IMR-90 (cell line): ENCODE results near the gene ZSCAN5A. TPM values are rescaled to one million over a fixed set of nuclear protein-coding genes. Genes with fewer than 3 reads are reported as not detected.

Source experiments
- ATAC-seq: fragments of 200-7000 bp; cut with Tn5 transposase; 2 replicates; pipeline ENCODE4 v1.9.1; 2020; ENCODE audit warnings: low read depth, mild to moderate bottlenecking, moderate library complexity
- BruUV-seq: library from RNA; stranded (reverse); fragments of 400-500 nt; replicated peaks from 2 replicates; lab custom pipeline; 2021; lab: Mats Ljungman, UMichigan
- CTCF ChIA-PET: fragments of 300-600 bp; formaldehyde crosslinking; extraction: SDS; loops from one replicate; lab custom pipeline; 2021; ENCODE audit warnings: antibody characterized with exemption; lab: Yijun Ruan, JAX
- POLR2A ChIA-PET: fragments of 300-600 bp; sonication (Branson Sonifier 250); formaldehyde crosslinking; loops from one replicate; lab custom pipeline; 2022; ENCODE audit warnings: antibody characterized with exemption; ENCODE audit not compliant: unreplicated experiment; lab: Charles Lee
- DNase-seq: peaks from one replicate; pipeline ENCODE4 v3.0.0; 2013
- H2AFZ ChIP-seq: replicated peaks from 2 replicates; pipeline ENCODE3; 2013; ENCODE audit warnings: low read length, mild to moderate bottlenecking; ENCODE audit not compliant: poor library complexity
- H2AK5ac ChIP-seq: 2 replicates; pipeline ENCODE4 v1.6.1; 2013; ENCODE audit warnings: low read depth, low read length, inconsistent platforms
- H2AK9ac ChIP-seq: replicated peaks from 2 replicates; pipeline ENCODE3; 2013; ENCODE audit warnings: mild to moderate bottlenecking, low read depth, low read length, moderate library complexity; ENCODE audit not compliant: poor library complexity
- H2BK120ac ChIP-seq: 2 replicates; pipeline ENCODE4 v1.6.1; 2013; ENCODE audit warnings: low read depth, low read length, inconsistent platforms
- H2BK15ac ChIP-seq: 3 replicates; pipeline ENCODE4 v1.6.1; 2013; ENCODE audit warnings: low read depth, low read length, inconsistent platforms
- H2BK20ac ChIP-seq: 2 replicates; pipeline ENCODE4 v1.6.1; 2013; ENCODE audit warnings: low read depth, mild to moderate bottlenecking, inconsistent platforms, low read length, moderate library complexity
- H2BK5ac ChIP-seq: 2 replicates; pipeline ENCODE4 v1.6.1; 2013; ENCODE audit warnings: mild to moderate bottlenecking, low read depth, low read length, inconsistent platforms; ENCODE audit not compliant: poor library complexity, severe bottlenecking
- H3K14ac ChIP-seq: replicated peaks from 2 replicates; pipeline ENCODE4 v1.6.1; 2013; ENCODE audit warnings: low read depth, low read length, inconsistent platforms
- H3K18ac ChIP-seq: 2 replicates; pipeline ENCODE4 v1.6.1; 2013; ENCODE audit warnings: low read depth, low read length, control low read depth
- H3K23ac ChIP-seq: 2 replicates; pipeline ENCODE4 v1.6.1; 2013; ENCODE audit warnings: low read depth, low read length, inconsistent platforms
- H3K27ac ChIP-seq: 2 replicates; pipeline ENCODE4 v1.5.1; 2013; ENCODE audit warnings: mild to moderate bottlenecking, control low read depth, low read length; ENCODE audit not compliant: insufficient read depth
- H3K27me3 ChIP-seq: 2 replicates; pipeline ENCODE4 v1.6.1; 2013; ENCODE audit warnings: low read length; ENCODE audit not compliant: control insufficient read depth, insufficient read depth
- H3K36me3 ChIP-seq: 2 replicates; pipeline ENCODE4 v1.6.1; 2013; ENCODE audit warnings: low read length, mixed read lengths; ENCODE audit not compliant: control insufficient read depth, insufficient read depth
- H3K4ac ChIP-seq: 2 replicates; pipeline ENCODE4 v1.6.1; 2013; ENCODE audit warnings: low read depth, low read length, inconsistent platforms
- H3K4me1 ChIP-seq: 2 replicates; pipeline ENCODE4 v1.6.1; 2013; ENCODE audit warnings: low read length, mixed read lengths; ENCODE audit not compliant: control insufficient read depth, insufficient read depth
- H3K4me2 ChIP-seq: 2 replicates; pipeline ENCODE4 v1.6.1; 2013; ENCODE audit warnings: low read depth, mild to moderate bottlenecking, control low read depth, low read length, moderate library complexity
- H3K4me3 ChIP-seq: 2 replicates; pipeline ENCODE4 v1.5.1; 2013; ENCODE audit warnings: low read depth, mild to moderate bottlenecking, control low read depth, low read length, moderate library complexity; ENCODE audit not compliant: insufficient read depth
- H3K56ac ChIP-seq: 2 replicates; pipeline ENCODE4 v1.6.1; 2013; ENCODE audit warnings: low read length, inconsistent platforms; ENCODE audit not compliant: insufficient read depth; ENCODE audit errors: extremely low read depth
- H3K79me1 ChIP-seq, 2 experiments: 2 replicates each; pipeline ENCODE4 v1.6.1; 2013; ENCODE audit warnings: low read length in 2 of 2, inconsistent platforms in 1 of 2, low read depth in 1 of 2
- H3K9ac ChIP-seq: 2 replicates; pipeline ENCODE4 v1.6.1; 2013; ENCODE audit warnings: low read depth, low read length, control low read depth
- H3K9me1 ChIP-seq: 2 replicates; pipeline ENCODE4 v1.6.1; 2013; ENCODE audit warnings: low read length, inconsistent platforms; ENCODE audit not compliant: insufficient read depth
- H3K9me3 ChIP-seq: 2 replicates; pipeline ENCODE4 v1.6.1; 2013; ENCODE audit warnings: low read length; ENCODE audit not compliant: control insufficient read depth, insufficient read depth
- H4K20me1 ChIP-seq: 2 replicates; pipeline ENCODE4 v1.6.1; 2013; ENCODE audit warnings: low read length, inconsistent platforms; ENCODE audit not compliant: insufficient read depth
- H4K5ac ChIP-seq: 2 replicates; pipeline ENCODE4 v1.6.1; 2013; ENCODE audit warnings: mild to moderate bottlenecking, low read depth, low read length, control low read depth
- H4K8ac ChIP-seq, 2 experiments: 2 replicates each; pipeline ENCODE4 v1.6.1; 2013; ENCODE audit warnings: low read depth in 2 of 2, low read length in 2 of 2, control low read depth in 1 of 2, inconsistent platforms in 1 of 2
- H4K91ac ChIP-seq: 2 replicates; pipeline ENCODE4 v1.6.1; 2013; ENCODE audit warnings: low read depth, low read length, inconsistent platforms; ENCODE audit not compliant: insufficient read depth
- BHLHE40 ChIP-seq: fragments of 150-350 bp; IDR thresholded peaks from 2 replicates; pipeline ENCODE4 v1.6.1; 2016; ENCODE audit warnings: mild to moderate bottlenecking, low read depth, low read length
- CHD1 ChIP-seq: IDR thresholded peaks from 2 replicates; pipeline ENCODE4 v1.6.1; 2012; ENCODE audit warnings: low read depth, low read length, improper control_type of control experiment
- FOS ChIP-seq: fragments of 150-350 bp; IDR thresholded peaks from 2 replicates; pipeline ENCODE4 v1.6.1; 2016; ENCODE audit warnings: low read depth, low read length
- MAFK ChIP-seq: IDR thresholded peaks from 2 replicates; pipeline ENCODE4 v1.6.1; 2012; ENCODE audit warnings: low read depth, low read length, improper control_type of control experiment
- NFE2L2 ChIP-seq: fragments of 150-350 bp; IDR thresholded peaks from 2 replicates; pipeline ENCODE4 v1.6.1; 2016; ENCODE audit warnings: low read depth, mild to moderate bottlenecking, low read length
- POLR2A ChIP-seq: IDR thresholded peaks from 2 replicates; pipeline ENCODE4 v1.6.1; 2012; ENCODE audit warnings: mild to moderate bottlenecking, low read depth, low read length
- RAD21 ChIP-seq: IDR thresholded peaks from 2 replicates; pipeline ENCODE4 v1.6.1; 2012; ENCODE audit warnings: low read length, improper control_type of control experiment
- RCOR1 ChIP-seq: IDR thresholded peaks from 2 replicates; pipeline ENCODE4 v1.6.1; 2012; ENCODE audit warnings: mild to moderate bottlenecking, low read length, improper control_type of control experiment; ENCODE audit not compliant: insufficient replicate concordance
- RFX5 ChIP-seq: IDR thresholded peaks from 2 replicates; pipeline ENCODE4 v1.8.0; 2012; ENCODE audit warnings: low read depth, mild to moderate bottlenecking, low read length, moderate library complexity
- WGBS, 2 experiments: methylation state at CpG; one replicate each; pipeline versions ENCODE4 v1.1.5 to v1.1.7; 2013; ENCODE audit warnings: missing lambda C conversion rate in 2 of 2; ENCODE audit not compliant: insufficient read length in 1 of 2; ENCODE audit errors: extremely low coverage in 2 of 2; 5-methylcytosine and 5-hydroxymethylcytosine counted together
- dilution Hi-C: fragments of 300-500 bp; cut with HindIII; formaldehyde crosslinking; loops from one replicate; pipeline ENCODE4 v1.14.3; 2018; ENCODE audit warnings: low sequenced_read_pairs; ENCODE audit not compliant: unreplicated experiment
- in situ Hi-C: fragments of 300-500 bp; cut with MboI; formaldehyde crosslinking; loops from 3 replicates; pipeline ENCODE4 v1.14.3; 2019; ENCODE audit warnings: low sequenced_read_pairs, inconsistent platforms, mixed read lengths
- intact Hi-C: fragments of 100-400 bp; cut with micrococcal nuclease; formaldehyde crosslinking; loops from 2 replicates; pipeline ENCODE4 v1.10.0; 2022
- polyA plus RNA-seq, 3 experiments: library from polyadenylated mRNA; depleted of rRNA; stranded (reverse); fragments of >200 nt; gene quantifications; 2 replicates each; pipeline ENCODE4 v1.2.3, GENCODE V29; 2012; ENCODE audit warnings: low replicate concordance in 1 of 3
- total RNA-seq: library from RNA; depleted of rRNA; stranded (reverse); fragments of >200 nt; gene quantifications from 2 replicates; pipeline ENCODE4 v1.2.3, GENCODE V29; 2012
- TF ChIP-seq, protein P1 (sequence below): fragments of 150-350 bp; IDR thresholded peaks from 2 replicates; pipeline ENCODE4 v1.6.1; 2016; ENCODE audit warnings: low read depth, mild to moderate bottlenecking, low read length, moderate library complexity, borderline replicate concordance
- TF ChIP-seq, protein P2 (sequence below): fragments of 150-350 bp; IDR thresholded peaks from 2 replicates; pipeline ENCODE4 v1.6.1; 2017; ENCODE audit warnings: mild to moderate bottlenecking, antibody characterized with exemption, low read length, low read depth
- TF ChIP-seq, protein P3 (sequence below): conservative IDR thresholded peaks from 2 replicates; pipeline ENCODE4 v1.5.1; 2012; ENCODE audit warnings: mild to moderate bottlenecking, low read depth, low read length, improper control_type of control experiment

ZSCAN5A gene
- total and polyA plus RNA-seq, 2 of the 4 experiments (the other 2 are of a cell fraction) = 4.3 to 5.0 TPM

DNA sequence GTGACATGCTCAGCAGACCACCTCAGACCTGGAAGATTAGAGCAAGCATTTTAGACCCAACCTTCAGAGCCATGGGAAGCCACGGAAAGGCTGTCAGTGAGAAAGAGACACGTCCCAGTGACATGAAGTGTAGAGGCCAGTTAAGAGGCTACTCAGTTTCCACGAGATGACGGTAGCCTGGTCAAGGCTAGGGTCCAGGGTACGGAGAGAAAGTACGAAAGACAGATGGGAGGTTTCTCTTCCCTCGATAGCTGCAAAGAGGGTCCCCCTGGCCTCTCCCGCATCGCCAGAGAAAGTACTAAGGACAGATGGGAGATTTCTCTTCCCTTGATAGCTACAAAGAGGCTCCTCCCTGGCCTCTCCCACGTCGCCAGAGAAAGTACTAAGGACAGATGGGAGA, 8.6 kb downstream of the ZSCAN5A start:
- Histone ChIP-seq H2BK15ac (no peak overlapping the region), H4K8ac (no peak overlapping the region), H2BK5ac (no peak overlapping the region), H3K9me1 (0 out of 2 replicates have a peak, but pooled peaks cover 3% of the 10 kb centered on the region), H2AK9ac (peak overlapping the region; percentile 15), H3K14ac (no peak overlapping the region), H4K91ac (no peak overlapping the region), H3K27ac (peak overlapping the region; percentile 64; the same call in 1 of the 2 replicates), H3K4me1 (no peaks in the 10 kb centered on the region; the same call in 1 of the 2 replicates), H3K4me2 (no peak overlapping the region), H2AK5ac (no peak overlapping the region), H4K5ac (peak overlapping the region; percentile 95), H2BK20ac (no peak overlapping the region), H3K56ac (no peak overlapping the region), H3K9me3 (no peaks in the 10 kb centered on the region), H3K9ac (no peak overlapping the region), H3K4ac (no peak overlapping the region), H3K27me3 (no peaks in the 10 kb centered on the region), H3K36me3 (peaks cover 9% of the 10 kb centered on the region), H3K79me1 (no peaks in the 10 kb centered on the region), H2BK120ac (no peak overlapping the region), H3K23ac (no peak overlapping the region), H2AFZ (no peak overlapping the region), H3K18ac (peak overlapping the region; percentile 74; the same call in 1 of the 2 replicates), H3K4me3 (no peak overlapping the region), H4K20me1 (no peaks in the 10 kb centered on the region)
- no CpG with 5 or more reads among the region's 11 CpGs for WGBS, 2 experiments
- DNase-seq = no peak
- no peak for ATAC-seq
- in situ Hi-C loops = no loop called here
- no TSS peak for BruUV-seq
- CTCF ChIA-PET = no interaction called here
- TF ChIP-seq, protein P1, sequence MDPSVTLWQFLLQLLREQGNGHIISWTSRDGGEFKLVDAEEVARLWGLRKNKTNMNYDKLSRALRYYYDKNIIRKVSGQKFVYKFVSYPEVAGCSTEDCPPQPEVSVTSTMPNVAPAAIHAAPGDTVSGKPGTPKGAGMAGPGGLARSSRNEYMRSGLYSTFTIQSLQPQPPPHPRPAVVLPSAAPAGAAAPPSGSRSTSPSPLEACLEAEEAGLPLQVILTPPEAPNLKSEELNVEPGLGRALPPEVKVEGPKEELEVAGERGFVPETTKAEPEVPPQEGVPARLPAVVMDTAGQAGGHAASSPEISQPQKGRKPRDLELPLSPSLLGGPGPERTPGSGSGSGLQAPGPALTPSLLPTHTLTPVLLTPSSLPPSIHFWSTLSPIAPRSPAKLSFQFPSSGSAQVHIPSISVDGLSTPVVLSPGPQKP = no peak
- no peak for TF ChIP-seq RFX5
- no peak for TF ChIP-seq BHLHE40
- TF ChIP-seq MAFK = no peak
- TF ChIP-seq FOS = no peak
- TF ChIP-seq CHD1 = no peak
- no peak for TF ChIP-seq NFE2L2
- no peak for TF ChIP-seq RCOR1
- TF ChIP-seq, protein P2, sequence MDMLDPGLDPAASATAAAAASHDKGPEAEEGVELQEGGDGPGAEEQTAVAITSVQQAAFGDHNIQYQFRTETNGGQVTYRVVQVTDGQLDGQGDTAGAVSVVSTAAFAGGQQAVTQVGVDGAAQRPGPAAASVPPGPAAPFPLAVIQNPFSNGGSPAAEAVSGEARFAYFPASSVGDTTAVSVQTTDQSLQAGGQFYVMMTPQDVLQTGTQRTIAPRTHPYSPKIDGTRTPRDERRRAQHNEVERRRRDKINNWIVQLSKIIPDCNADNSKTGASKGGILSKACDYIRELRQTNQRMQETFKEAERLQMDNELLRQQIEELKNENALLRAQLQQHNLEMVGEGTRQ = no peak
- no peak for TF ChIP-seq POLR2A
- no peak for TF ChIP-seq RAD21
- TF ChIP-seq, protein P3, sequence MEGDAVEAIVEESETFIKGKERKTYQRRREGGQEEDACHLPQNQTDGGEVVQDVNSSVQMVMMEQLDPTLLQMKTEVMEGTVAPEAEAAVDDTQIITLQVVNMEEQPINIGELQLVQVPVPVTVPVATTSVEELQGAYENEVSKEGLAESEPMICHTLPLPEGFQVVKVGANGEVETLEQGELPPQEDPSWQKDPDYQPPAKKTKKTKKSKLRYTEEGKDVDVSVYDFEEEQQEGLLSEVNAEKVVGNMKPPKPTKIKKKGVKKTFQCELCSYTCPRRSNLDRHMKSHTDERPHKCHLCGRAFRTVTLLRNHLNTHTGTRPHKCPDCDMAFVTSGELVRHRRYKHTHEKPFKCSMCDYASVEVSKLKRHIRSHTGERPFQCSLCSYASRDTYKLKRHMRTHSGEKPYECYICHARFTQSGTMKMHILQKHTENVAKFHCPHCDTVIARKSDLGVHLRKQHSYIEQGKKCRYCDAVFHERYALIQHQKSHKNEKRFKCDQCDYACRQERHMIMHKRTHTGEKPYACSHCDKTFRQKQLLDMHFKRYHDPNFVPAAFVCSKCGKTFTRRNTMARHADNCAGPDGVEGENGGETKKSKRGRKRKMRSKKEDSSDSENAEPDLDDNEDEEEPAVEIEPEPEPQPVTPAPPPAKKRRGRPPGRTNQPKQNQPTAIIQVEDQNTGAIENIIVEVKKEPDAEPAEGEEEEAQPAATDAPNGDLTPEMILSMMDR = no peak
- POLR2A ChIA-PET = no interaction called here
- dilution Hi-C loops = no loop called here
- intact Hi-C loops = no loop called here
